HCT116 (cell line): ENCODE measurements around the gene NXPH1. TPM values are rescaled to one million over a fixed set of nuclear protein-coding genes. Genes with fewer than 3 reads are reported as not detected.

Experiments
- ATAC-seq: fragments of 200-7000 bp; cut with Tn5 transposase; 2 replicates; pipeline ENCODE4 v1.9.1; 2020; ENCODE audit warnings: mild to moderate bottlenecking, moderate library complexity
- BruUV-seq: library from RNA; stranded (reverse); fragments of 400-500 nt; replicated peaks from 2 replicates; lab custom pipeline; 2021; lab: Mats Ljungman, UMichigan
- CTCF ChIA-PET: fragments of 300-600 bp; sonication (Branson Sonifier 250); formaldehyde crosslinking; loops from one replicate; lab custom pipeline; 2021; ENCODE audit warnings: antibody characterized with exemption; lab: Charles Lee
- POLR2A ChIA-PET: fragments of 300-600, 350-600 bp; sonication (Branson Sonifier 250); formaldehyde crosslinking; loops from one replicate; lab custom pipeline; 2021; ENCODE audit warnings: antibody characterized with exemption; lab: Charles Lee
- RAD21 ChIA-PET, 2 experiments: fragments of 300-600 bp; sonication (Branson Sonifier 250); formaldehyde crosslinking; loops; one replicate each; lab custom pipeline; 2023; ENCODE audit warnings: low total read pairs in 2 of 2; ENCODE audit not compliant: uncharacterized antibody in 2 of 2, unreplicated experiment in 2 of 2, low non-redundant PET in 1 of 2; lab: Charles Lee
- DNase-seq: peaks from one replicate; pipeline ENCODE4 v3.0.0-alpha.2; 2010; ENCODE audit warnings: low read depth, low spot score
- H2AFZ ChIP-seq: fragments of 200-600 bp; shearing (Covaris generic), sonication (generic); 2 replicates; pipeline ENCODE4 v1.6.1; 2017; ENCODE audit warnings: low read depth, mixed run types, mixed read lengths, antibody characterized with exemption, low read length; ENCODE audit not compliant: poor library complexity, severe bottlenecking
- H3K27ac ChIP-seq: 2 replicates; pipeline ENCODE4 v1.5.1; 2012; ENCODE audit warnings: low read depth, low read length
- H3K27me3 ChIP-seq: fragments of 200-600 bp; sonication (generic); 2 replicates; pipeline ENCODE4 v1.6.1; 2016; ENCODE audit warnings: mixed run types, low read length, mixed read lengths; ENCODE audit not compliant: insufficient read depth
- H3K36me3 ChIP-seq, 2 experiments: fragments of 200-500 bp in 1 of 2; fragments of 200-600 bp in 1 of 2; sonication (Bioruptor generic) in 1 of 2; sonication (generic) in 1 of 2; 2 replicates each; pipeline versions ENCODE4 v1.5.1 to v1.6.1; 2014 to 2016; ENCODE audit warnings: low read length in 2 of 2, inconsistent platforms in 1 of 2, mixed read lengths in 1 of 2, mixed run types in 1 of 2; ENCODE audit not compliant: insufficient read depth in 2 of 2, control insufficient read depth in 1 of 2
- H3K4me1 ChIP-seq, 2 experiments: fragments of 200-600 bp in 1 of 2; sonication (generic) in 1 of 2; 2 replicates each; pipeline versions ENCODE4 v1.5.1 to v1.6.1; 2012 to 2017; ENCODE audit warnings: low read length in 2 of 2, inconsistent platforms in 1 of 2, mild to moderate bottlenecking in 1 of 2, mixed read lengths in 1 of 2, mixed run types in 1 of 2, moderate library complexity in 1 of 2; ENCODE audit not compliant: insufficient read depth in 2 of 2, control insufficient read depth in 1 of 2
- H3K4me2 ChIP-seq: fragments of 200-600 bp; sonication (generic); 2 replicates; pipeline ENCODE4 v1.6.1; 2017; ENCODE audit warnings: mixed run types, low read length, mixed read lengths
- H3K4me3 ChIP-seq, 2 experiments: fragments of 200-600 bp in 1 of 2; sonication (generic) in 1 of 2; replicated peaks in 1 of 2; 2 replicates each; pipeline ENCODE4 v1.5.1; 2011 to 2016; ENCODE audit warnings: low read length in 2 of 2, control low read depth in 1 of 2, low read depth in 1 of 2, mild to moderate bottlenecking in 1 of 2, mixed read lengths in 1 of 2, mixed run types in 1 of 2
- H3K79me2 ChIP-seq: fragments of 200-600 bp; sonication (generic); 2 replicates; pipeline ENCODE4 v1.6.1; 2017; ENCODE audit warnings: mild to moderate bottlenecking, mixed run types, low read length, moderate library complexity, mixed read lengths; ENCODE audit not compliant: insufficient read depth
- H3K9ac ChIP-seq: fragments of 200-600 bp; sonication (generic); 2 replicates; pipeline ENCODE4 v1.6.1; 2016; ENCODE audit warnings: low read length, mixed read lengths
- H3K9me2 ChIP-seq: fragments of 200-600 bp; sonication (generic), shearing (Covaris generic); 2 replicates; pipeline ENCODE4 v1.6.1; 2017; ENCODE audit warnings: mixed run types, mild to moderate bottlenecking, moderate library complexity; ENCODE audit not compliant: insufficient read depth
- H3K9me3 ChIP-seq, 2 experiments: fragments of 200-500 bp in 1 of 2; fragments of 200-600 bp in 1 of 2; sonication (Bioruptor generic) in 1 of 2; sonication (generic) in 1 of 2; 2 replicates each; pipeline ENCODE4 v1.6.1; 2014 to 2017; ENCODE audit warnings: low read length in 2 of 2, mixed read lengths in 2 of 2, inconsistent platforms in 1 of 2, low read depth in 1 of 2, mild to moderate bottlenecking in 1 of 2, mixed run types in 1 of 2, moderate library complexity in 1 of 2; ENCODE audit not compliant: control insufficient read depth in 1 of 2, insufficient read depth in 1 of 2
- H4K20me1 ChIP-seq: fragments of 200-600 bp; sonication (generic), shearing (Covaris generic); 2 replicates; pipeline ENCODE4 v1.6.1; 2017; ENCODE audit warnings: mixed run types, mild to moderate bottlenecking, moderate library complexity; ENCODE audit not compliant: insufficient read depth
- ATF3 ChIP-seq: IDR thresholded peaks from 2 replicates; pipeline ENCODE4 v1.6.1; 2012
- CEBPB ChIP-seq: IDR thresholded peaks from 2 replicates; pipeline ENCODE4 v1.6.1; 2012; ENCODE audit warnings: low read depth
- CTCF ChIP-seq, 3 experiments: fragments of 200-600 bp in 1 of 3; sonication (generic) in 1 of 3; IDR thresholded peaks in 2 of 3; conservative IDR thresholded peaks in 1 of 3; 2 replicates each; pipeline ENCODE4 v1.5.1; 2012 to 2017; ENCODE audit warnings: low read depth in 2 of 3, low read length in 2 of 3, antibody characterized with exemption in 1 of 3, borderline replicate concordance in 1 of 3, control low read depth in 1 of 3, mild to moderate bottlenecking in 1 of 3, mixed read lengths in 1 of 3, mixed run types in 1 of 3, moderate library complexity in 1 of 3; ENCODE audit not compliant: insufficient read depth in 1 of 3
- ELF1 ChIP-seq: IDR thresholded peaks from 2 replicates; pipeline ENCODE4 v1.6.1; 2012; ENCODE audit warnings: low read depth, borderline replicate concordance
- EZH2 ChIP-seq: fragments of 200-600 bp; sonication (generic); IDR thresholded peaks from 2 replicates; pipeline ENCODE4 v1.6.1; 2017; ENCODE audit warnings: antibody characterized with exemption, mixed run types
- EZH2phosphoT487 ChIP-seq: fragments of 200-600 bp; IDR thresholded peaks from 2 replicates; pipeline ENCODE4 v1.6.1; 2018; ENCODE audit warnings: antibody characterized with exemption, borderline replicate concordance
- RAD21 ChIP-seq: IDR thresholded peaks from 2 replicates; pipeline ENCODE4 v1.6.1; 2012; ENCODE audit warnings: low read depth, mild to moderate bottlenecking
- SIN3A ChIP-seq: IDR thresholded peaks from 2 replicates; pipeline ENCODE4 v1.6.1; 2012; ENCODE audit warnings: low read depth
- SP1 ChIP-seq: IDR thresholded peaks from 2 replicates; pipeline ENCODE4 v1.6.1; 2012; ENCODE audit warnings: low read depth
- TCF7L2 ChIP-seq: IDR thresholded peaks from 2 replicates; pipeline ENCODE4 v1.7.0; 2011; ENCODE audit warnings: borderline replicate concordance, inconsistent platforms; ENCODE audit not compliant: insufficient read depth, insufficient read length; ENCODE audit errors: extremely low read depth
- ZNF274 ChIP-seq: fragments of 200-500 bp; sonication (Bioruptor generic); IDR thresholded peaks from 2 replicates; pipeline ENCODE4 v1.6.1; 2014; ENCODE audit warnings: mild to moderate bottlenecking, low read depth, low read length, inconsistent platforms
- intact Hi-C: fragments of 100-400 bp; cut with micrococcal nuclease; formaldehyde crosslinking; loops from 2 replicates; pipeline ENCODE4 v1.10.0; 2022
- total RNA-seq: library from RNA; stranded (reverse); gene quantifications from one replicate; pipeline ENCODE4 v1.2.1, GENCODE V29; 2021; ENCODE audit not compliant: unreplicated experiment
- TF ChIP-seq, protein P1 (sequence below): IDR thresholded peaks from 2 replicates; pipeline ENCODE4 v1.6.1; 2012
- TF ChIP-seq, protein P2 (sequence below): IDR thresholded peaks from 2 replicates; pipeline ENCODE4 v1.6.1; 2011; ENCODE audit warnings: mild to moderate bottlenecking, low read length, moderate library complexity; ENCODE audit not compliant: insufficient replicate concordance; ENCODE audit errors: extremely low read depth

The NXPH1 gene
- total RNA-seq, 1 experiment from 2014 or later = 0.17 TPM

GRCh38 chr7:8423057-8423456 is 10.4 kb upstream of the NXPH1 start:
- no peaks in the 10 kb centered on the region for H3K79me2 ChIP-seq
- RAD21 ChIA-PET = no interaction called here
- DNase-seq = no peak
- no peak for TF ChIP-seq ZNF274
- TF ChIP-seq SIN3A = no peak
- no peak for TF ChIP-seq CTCF (IDR thresholded peaks at IDR 0.05 in 2 of 3, conservative IDR thresholded peaks at IDR 0.05 in 1 of 3; ENCODE audit: borderline replicate concordance in 1 of 3, insufficient read depth in 1 of 3, low read depth in 2 of 3, low read length in 2 of 3)
- no peak for TF ChIP-seq RAD21
- no peak for TF ChIP-seq ELF1
- no peak for TF ChIP-seq SP1
- TF ChIP-seq, protein P1, sequence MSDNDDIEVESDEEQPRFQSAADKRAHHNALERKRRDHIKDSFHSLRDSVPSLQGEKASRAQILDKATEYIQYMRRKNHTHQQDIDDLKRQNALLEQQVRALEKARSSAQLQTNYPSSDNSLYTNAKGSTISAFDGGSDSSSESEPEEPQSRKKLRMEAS = no peak
- no peak for TF ChIP-seq CEBPB
- no peak for TF ChIP-seq EZH2phosphoT487
- no peak for TF ChIP-seq ATF3
- TF ChIP-seq TCF7L2 = no peak
- TF ChIP-seq, protein P2, sequence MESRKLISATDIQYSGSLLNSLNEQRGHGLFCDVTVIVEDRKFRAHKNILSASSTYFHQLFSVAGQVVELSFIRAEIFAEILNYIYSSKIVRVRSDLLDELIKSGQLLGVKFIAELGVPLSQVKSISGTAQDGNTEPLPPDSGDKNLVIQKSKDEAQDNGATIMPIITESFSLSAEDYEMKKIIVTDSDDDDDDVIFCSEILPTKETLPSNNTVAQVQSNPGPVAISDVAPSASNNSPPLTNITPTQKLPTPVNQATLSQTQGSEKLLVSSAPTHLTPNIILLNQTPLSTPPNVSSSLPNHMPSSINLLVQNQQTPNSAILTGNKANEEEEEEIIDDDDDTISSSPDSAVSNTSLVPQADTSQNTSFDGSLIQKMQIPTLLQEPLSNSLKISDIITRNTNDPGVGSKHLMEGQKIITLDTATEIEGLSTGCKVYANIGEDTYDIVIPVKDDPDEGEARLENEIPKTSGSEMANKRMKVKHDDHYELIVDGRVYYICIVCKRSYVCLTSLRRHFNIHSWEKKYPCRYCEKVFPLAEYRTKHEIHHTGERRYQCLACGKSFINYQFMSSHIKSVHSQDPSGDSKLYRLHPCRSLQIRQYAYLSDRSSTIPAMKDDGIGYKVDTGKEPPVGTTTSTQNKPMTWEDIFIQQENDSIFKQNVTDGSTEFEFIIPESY = no peak
- TF ChIP-seq EZH2 = no peak
- TF ChIP-seq, all 23 proteins: peak for 0
- no peaks in the 10 kb centered on the region for H3K4me1 ChIP-seq
- H3K27ac ChIP-seq = no peak overlapping the region
- CTCF ChIA-PET = no interaction called here
- no peak overlapping the region for H2AFZ ChIP-seq
- no peak overlapping the region for H3K4me2 ChIP-seq
- H3K9ac ChIP-seq = no peak overlapping the region
- POLR2A ChIA-PET = no interaction called here
- no peaks in the 10 kb centered on the region for H4K20me1 ChIP-seq
- intact Hi-C loops = no loop called here
- H3K27me3 ChIP-seq = 0 out of 2 replicates have a peak, but pooled peaks cover 2% of the 10 kb centered on the region
- H3K36me3 ChIP-seq = no peaks in the 10 kb centered on the region
- H3K9me2 ChIP-seq = no peaks in the 10 kb centered on the region
- no peak for ATAC-seq
- H3K4me3 ChIP-seq = no peak overlapping the region
- BruUV-seq = no TSS peak
- no peaks in the 10 kb centered on the region for H3K9me3 ChIP-seq
